Brain pericyte (primary cell): ENCODE results near the gene DNAI1.
"Not testable (repeated sequence)": the region's sequence is repeated elsewhere in the genome, so short reads cannot be mapped to it uniquely, and the experiment has no call there.

Experiments used
- DNase-seq: peaks from one replicate; pipeline ENCODE4 v3.0.0-alpha.2; 2012; ENCODE audit warnings: low read depth, low spot score

The DNAI1 gene

DNA sequence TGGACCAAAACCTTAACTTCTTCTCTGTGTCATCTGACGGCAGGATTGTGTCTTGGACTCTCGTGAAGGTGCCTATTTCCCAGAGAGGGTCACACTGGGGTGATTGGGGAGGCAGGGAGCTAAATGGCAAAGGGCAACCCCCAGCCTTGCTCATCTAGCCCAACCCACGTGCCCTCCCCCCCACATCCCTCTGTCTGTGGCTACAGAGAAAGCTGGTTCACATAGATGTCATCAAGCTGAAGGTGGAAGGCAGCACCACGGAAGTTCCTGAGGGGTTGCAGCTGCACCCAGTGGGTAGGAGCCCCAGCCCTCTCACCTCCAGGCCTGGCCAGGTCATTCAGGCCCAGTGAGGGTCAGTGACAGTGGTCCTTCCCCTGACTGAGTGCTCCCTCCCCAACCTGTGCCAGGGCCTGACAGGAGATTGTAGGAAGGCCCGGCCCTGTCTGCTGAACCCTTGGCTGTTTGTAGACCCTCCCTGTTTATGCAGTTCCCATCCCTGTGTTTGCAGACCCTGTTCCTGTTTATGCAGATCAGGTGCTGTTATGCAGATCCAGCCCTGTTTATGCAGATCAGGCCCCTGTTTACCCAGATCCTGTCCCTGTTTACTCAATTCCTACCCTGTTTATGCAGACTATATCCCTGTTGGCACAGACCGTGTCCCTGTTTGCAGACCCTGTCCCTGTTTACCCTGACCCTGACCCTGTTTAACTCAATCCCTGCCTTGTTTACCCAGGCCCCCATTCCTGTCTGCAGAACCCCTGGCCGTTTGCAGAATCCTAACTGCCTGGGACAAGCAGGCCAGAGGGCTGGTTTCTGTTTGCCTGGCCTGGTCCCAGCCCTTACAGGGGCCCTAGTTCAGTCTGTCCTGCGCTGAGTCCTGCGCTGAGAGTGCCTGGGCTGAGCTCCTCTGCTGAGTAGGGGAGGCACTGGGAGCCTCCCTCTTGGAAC, 53.8 kb downstream of the DNAI1 start:
- DNase-seq: no peak

DNA sequence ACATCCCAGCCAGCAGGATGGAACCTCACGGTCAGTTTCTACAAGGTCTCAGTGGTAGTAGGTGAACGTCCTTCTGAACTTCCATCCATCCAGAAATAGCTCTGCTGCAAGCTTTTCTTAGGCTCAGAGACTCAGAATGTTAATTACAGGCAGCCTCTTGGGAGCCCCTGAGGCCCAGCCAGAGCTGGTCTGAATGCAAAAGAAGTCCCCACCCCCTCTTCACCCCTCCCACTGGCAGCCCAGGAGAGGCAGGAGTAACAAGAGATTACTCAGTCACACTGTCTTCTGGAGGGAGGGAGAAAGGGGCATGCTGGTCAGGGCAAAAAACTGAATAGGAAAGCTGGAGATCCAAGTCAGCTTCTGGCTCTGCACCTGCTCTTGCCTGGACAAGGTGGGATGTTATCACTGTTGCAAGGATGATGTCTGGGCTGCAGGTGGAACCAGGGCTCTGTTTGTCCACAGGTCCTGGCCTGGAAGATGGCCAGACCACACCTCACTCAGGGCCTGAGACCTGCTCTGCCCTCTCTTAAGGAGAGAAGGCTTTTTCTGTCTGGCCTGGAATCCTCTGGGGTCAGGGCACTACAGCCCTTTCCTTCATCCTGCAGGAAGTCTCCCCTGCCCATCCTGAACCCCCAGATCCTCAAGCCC, 55.1 kb downstream of the DNAI1 start:
- no peak for DNase-seq

DNA sequence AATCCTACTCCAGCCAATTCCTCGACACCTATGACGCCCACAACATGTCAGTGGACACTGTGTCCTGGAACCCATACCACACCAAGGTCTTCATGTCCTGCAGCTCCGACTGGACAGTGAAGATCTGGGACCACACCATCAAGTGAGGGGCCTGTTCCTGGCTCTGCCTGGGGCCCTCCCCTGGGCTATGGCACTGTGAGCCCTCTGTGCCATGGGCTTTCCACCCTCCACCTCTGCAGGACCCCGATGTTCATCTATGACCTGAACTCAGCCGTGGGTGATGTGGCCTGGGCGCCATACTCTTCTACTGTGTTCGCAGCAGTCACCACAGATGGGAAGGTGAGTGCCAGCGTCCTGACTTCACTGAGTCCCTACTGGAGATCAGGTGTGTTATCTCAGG, 55.8 kb downstream of the DNAI1 start:
- no peak for DNase-seq

DNA sequence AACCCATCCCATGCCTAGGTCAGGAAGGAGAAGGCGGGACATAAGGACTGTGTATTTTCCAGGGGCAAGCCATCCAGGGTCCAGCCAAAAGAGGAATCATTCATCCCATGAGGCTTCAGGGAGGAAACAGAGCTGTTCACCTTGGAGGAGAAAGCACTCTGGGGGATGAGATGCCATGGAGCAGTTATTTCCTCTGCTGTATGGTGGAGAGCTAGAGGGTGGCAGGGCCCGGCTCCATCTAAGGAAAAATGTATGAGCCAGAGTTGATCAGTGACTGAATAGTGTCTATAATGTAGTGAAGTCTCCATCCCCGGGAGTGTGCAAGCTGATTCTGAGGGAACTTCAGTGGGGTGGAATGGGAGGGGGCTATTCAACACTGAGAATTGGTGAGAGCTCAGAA, 56.2 kb downstream of the DNAI1 start:
- no peak for DNase-seq

DNA sequence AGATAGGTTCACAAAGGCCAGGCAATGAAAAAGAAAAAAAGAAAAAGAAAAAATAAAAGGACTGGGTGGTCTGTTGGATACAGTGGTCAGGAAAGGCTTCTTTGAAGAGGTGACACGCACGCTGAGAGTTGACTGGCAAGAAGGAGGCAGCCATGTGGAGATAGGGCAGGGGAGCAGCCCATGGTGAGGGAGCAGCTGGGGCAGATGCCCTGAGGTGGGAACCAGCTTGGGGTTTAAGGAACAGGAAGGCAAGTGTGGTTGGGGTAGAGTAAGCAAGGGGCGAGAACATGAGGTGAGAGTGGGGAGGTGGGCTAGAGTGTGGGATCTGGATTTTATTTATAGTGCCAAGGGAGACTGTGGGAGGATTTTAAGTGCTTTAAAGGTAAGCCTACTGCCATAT, 57.4 kb downstream of the DNAI1 start:
- no peak for DNase-seq

DNA sequence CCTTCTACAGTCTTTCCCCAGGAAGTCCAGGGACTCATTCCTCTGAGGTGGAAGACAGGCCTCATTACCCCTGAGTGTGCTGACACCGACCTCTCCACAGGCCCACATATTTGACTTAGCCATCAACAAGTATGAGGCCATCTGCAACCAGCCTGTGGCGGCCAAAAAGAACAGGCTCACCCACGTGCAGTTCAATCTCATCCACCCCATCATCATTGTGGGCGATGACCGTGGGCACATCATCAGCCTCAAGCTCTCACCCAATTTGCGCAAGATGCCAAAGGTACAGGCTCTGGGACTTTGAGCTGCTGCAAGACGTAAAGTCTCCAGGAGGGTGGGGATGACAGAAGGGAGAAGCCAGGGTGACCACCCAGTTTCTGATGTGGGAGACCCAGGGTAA, 58.6 kb downstream of the DNAI1 start:
- DNase-seq: no peak

DNA sequence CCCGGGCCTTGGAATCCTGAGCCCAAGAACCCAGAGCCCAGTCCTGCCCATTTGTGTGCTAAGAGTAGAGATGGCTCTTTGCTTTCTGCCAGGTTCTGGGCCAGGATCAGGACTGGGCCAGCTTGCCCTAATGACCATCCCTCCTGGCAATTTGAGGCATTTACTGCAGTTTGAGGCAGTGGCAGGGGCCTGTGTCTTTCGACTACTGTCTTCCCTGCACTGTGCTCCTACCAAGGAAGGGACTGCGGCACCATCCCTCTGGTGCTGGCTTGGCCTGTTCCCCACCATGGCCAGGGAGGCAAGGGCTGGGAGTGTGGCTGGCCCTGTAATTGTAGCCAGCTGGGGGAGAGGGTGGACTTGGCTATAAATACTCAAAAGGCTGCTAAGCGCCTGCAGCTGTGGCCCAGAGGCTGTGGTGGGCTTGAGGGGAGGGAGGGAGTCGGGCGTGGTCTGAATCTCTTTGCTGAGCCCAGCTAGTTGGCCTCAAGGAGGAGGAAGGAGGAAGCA, 59.6 kb downstream of the DNAI1 start:
- no peak for DNase-seq

DNA sequence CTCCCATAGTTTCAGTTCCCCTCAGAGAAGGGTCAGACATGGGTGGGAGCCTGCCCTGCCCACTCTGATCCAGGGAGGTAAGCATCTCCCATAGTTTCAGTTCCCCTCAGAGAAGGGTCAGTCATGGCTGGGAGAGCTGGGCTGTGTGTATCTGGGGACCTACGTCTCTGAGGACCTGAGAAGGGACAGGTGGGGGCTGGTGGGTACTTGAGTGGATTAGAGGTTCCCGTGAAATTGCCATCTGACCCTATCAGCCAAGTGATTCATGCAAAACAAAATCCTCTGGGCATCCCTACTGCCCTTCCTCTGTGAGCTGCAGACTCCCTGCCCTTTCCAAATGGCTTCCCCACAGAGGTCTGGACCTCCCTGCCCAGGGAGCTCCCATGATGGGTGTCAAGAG, 60.3 kb downstream of the DNAI1 start:
- no peak for DNase-seq

DNA sequence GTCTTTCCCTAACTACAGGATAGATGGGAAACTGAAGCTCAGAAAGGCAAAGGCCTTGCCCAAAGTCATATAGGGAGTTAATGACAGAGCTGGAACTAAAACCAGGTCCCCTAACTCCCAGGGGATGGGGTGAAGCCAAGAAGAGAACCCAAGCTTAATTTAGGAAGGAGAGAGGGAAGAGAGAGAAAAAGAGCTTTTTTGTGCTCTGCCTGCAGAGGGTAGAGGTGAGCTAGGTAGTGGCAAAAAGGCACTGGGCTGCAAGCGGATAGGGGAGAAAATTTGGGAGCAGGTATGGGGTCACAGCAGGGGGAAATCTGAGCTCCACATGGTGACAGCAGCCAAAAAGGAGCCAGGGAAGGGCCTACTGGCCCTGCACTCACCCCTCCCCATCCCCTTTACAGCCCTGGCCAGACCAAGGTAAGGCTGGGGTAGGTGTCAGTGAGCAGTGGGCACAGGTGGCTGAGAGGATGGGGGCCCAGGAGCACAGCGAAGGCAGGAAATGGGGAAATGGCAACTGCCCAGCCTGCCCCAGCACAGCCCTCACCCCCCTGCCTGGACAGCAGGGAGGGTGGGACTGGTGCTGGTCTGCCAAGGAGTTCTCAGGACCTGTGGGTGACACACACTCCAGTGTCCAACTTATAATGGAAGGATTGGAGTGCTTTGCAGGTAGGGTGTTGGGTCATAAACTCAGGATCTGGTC, 60.9 kb downstream of the DNAI1 start:
- no peak for DNase-seq

DNA sequence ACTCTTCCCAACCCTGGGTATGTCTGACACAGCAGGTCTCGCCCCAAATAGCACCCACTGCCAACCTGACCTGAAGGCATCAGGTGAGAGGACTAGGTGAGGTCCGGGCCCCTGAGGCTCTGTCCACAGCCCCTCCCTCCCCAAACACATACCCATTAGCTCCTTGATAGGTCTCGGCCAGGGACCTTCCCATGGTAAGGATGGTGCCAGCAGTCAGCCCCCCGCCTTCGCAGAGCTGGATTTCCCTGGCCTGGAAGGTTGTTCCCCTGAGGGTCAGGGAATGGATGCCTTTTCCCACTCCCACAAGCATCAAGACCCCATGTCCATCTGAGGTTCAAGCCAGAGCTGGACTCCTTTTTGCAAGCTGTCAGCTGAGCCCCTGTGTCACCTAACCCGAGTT, 61.5 kb downstream of the DNAI1 start:
- DNase-seq: no peak

DNA sequence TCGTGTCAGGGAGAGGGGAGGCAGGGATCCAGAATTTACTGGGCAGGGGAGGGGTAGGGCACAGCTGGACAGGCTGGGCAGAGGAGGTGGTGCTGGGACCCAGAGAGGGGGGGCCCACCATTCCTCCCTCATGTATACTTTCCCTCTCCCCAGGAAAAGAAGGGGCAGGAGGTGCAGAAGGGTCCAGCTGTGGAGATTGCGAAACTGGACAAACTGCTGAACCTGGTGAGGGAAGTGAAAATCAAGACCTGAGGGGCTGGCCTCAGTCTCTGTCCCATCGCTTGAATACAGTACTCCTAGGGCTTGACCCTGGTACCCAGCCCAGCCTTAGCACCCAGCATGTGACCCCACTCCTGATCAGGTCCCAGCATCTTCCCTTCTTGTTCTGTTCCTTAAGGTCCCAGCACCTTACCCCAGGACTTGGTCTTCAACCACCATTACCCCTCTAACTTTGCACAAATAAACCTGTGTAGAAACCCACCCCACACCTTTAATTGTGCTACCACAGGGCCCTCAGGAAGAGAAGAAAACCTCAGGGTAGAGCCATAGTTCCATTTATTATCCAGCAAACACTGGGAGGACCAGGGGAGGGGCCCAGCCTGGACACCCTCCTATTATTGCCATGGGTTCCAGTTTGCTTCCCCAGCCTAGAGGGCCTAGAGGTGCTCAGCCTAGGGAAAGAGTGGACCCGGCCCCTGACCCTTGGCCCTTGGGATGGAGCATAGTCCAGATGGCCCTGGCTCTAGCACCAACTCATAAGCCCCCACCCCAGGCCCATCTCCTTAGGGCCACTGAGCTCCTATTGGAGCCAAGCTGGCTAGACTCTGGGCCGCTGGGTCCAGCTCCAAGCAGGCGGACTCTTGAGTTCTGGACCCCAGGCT, 62.1 kb downstream of the DNAI1 start:
- DNase-seq: no peak

DNA sequence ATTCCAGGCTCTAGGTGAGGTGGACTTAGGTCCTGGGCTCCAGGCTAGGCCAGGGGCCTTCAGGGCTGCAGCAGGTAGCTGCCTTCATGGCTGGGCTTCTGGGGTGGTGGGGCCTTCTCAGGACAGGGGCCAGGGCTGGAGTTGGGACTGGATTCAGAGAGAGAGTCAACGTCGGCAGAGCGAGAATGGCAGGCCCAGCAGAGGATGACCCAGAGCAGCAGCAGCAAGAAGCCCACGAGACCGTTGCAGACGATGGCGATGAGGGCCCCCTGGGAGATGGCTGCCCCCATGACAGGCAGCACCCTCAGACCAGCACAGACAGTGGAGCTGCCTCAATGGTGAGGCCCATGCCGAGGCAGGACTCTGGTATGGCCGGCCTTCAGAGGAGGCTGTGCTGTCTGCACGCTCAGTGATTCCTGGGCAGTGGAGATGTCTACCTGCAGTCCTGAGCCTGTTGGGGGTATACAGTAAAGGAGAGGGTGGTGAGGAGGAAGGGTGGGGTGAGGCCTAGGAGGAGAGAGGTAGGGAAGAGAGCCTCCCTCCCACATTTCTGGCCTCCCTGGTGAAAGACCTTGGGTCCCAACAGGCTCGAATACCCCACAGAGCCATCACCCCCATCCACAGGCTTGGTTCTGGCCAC, 62.9 kb downstream of the DNAI1 start:
- no peak for DNase-seq

DNA sequence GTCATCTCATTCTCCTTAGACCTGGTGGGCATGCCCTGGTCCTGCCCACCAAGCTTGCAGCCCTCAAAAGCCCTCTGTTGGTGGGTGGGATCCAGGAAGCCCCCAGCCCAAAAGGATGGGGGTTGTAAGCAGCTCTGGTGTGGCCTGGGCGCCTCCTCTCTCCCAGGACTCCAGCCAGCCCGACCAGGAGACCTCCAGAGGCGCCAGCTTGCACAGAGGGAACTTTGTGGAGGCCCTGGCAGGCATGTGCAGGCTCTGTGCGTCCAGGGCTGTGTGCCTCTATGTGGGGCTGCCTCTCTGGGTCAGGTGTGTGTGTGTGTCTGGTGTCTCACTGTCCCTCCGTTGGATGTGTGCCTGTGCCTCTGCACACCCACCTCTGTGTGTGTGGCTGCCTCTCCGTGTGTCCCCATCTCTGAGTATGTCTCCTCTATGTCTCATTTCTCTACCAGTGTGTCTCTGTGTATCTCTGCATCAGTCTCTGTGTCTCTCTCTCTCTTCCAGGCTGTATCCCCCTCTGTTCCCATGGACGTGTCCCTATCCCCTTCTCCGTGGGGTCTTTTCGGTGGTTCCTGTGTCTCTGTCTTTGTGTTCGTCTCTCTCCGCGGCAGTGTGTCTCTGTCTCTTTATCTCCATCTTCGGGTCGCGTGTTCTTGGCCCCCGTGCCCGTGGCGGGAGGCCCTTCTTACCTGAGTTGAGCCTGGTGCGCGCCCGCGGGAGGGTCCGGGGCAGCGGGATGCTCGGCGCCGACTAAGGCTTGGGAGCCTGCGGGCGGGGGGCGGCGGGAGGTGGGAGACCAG, 63.7 kb downstream of the DNAI1 start:
- DNase-seq: no peak

DNA sequence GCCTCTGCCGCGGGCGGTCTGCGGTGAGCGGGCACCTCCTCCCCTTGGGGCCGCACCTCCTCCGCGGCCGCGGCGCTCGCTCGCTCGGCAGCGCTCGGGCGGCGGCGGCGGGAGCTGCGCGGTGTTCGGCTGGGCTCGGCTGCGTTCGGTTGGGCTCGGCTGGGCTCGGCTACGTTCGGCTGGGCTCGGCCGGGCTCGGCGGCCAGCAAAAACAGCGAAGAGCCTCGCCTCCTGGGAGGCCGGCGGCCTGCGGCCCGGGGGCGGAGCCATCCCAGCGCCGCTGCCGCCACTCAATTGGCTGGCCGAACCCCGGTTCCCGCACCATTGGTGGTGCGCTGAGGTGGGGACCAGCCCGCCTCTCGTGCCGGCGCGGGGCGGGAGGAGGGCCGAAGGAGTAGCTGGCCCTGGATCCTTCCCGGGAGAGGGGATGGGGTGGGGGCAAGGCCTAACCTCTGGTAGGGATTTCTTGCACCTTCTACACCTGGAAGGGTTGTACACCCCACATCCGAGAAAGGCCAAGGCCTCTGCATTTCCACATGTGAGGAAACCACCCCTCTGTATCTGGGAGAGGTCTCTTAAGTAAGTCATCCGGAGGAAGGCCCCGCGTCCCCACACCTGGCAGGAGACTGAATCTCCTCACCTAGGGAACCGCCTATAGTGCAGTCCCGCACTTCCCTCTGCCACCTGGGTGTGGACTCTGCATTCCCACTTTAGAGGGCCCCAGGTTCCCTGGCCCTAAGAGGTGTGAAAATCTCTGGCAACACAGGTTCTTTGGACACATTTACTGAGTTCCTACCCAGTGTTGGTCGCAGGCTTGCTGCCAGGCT, 64.6 kb downstream of the DNAI1 start, which contains the start of gene ENHO:
Gene ENHO, minus strand, starts transcription at position 20 of the 827 bp plus-strand sequence. CDS start 1,295 bp downstream, outside the sequence.
- peak; percentile 41 for DNase-seq

DNA sequence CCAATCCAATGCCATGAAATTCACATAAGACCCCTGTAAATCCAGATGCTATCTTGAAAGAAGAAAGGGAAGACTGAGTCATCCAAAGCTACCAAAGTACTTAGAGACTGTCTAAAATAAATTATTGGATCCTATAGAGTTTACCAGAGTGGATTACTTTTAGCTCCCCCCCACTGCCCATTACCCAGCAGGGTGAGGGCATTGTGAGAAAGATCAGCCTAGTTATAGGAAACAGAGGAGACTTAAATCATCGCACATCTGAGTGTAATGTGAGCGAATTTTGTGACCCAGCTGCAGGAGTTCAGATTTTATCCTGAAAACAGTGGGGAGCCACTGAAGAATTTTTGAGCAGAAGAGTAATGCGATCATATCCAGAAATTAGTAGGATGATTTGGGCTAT, 65.7 kb downstream of the DNAI1 start:
- no peak for DNase-seq

DNA sequence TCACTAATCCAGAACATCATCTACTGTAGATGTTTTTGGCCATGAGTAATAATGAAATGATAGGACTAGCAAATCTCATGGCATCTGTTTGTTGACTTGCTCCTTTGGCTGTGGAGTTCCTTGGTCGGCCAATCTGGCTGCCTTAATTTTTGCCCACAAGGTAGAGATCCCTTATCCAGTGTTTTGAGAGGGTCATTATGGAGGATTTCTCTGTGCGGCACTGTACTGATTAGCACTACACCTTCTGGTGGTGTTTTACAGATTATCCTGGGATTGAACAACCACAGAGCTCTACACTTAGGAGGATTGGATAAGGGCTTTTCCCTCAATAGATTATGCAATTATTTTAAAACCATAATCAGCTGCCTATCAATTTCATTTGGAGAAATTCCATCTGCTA, 67.4 kb downstream of the DNAI1 start:
- DNase-seq: no peak

DNA sequence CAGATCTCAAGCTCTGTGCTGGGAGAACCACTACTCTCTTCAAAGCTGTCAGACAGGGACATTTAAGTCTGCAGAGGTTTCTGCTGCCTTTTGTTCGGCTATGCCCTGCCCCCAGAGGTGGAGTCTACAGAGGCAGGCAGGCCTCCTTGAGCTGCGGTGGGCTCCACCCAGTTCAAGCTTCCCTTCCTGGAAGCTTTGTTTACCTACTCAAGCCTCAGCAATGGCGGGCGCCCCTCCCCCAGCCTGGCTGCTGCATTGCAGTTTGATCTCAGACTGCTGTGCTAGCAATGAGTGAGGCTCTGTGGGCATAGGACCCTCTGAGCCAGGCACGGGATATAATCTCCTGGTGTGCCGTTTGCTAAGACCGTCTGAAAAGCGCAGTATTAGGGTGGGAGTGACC, 73.4 kb downstream of the DNAI1 start:
- not testable (repeated sequence) for DNase-seq

DNA sequence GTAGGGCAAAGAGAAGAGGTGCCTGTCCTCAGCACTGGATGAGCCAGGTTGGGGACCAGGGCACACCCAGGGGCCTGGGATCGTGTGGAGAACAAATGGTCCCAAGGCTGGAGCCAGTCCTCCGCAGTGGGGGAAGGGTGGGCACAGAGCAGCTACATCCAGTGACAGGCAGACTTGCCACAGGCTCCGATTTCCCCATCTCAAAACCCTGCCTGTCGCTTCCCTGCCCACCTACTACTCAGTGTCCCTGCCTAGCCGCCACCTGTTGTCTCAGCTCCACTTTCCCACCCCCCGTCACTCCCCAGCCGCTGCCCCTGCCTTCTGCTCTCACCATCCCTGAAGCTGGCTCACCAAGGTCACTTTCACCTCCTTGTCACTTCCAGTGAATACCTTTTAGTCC, 78.1 kb downstream of the DNAI1 start:
- no peak for DNase-seq

DNA sequence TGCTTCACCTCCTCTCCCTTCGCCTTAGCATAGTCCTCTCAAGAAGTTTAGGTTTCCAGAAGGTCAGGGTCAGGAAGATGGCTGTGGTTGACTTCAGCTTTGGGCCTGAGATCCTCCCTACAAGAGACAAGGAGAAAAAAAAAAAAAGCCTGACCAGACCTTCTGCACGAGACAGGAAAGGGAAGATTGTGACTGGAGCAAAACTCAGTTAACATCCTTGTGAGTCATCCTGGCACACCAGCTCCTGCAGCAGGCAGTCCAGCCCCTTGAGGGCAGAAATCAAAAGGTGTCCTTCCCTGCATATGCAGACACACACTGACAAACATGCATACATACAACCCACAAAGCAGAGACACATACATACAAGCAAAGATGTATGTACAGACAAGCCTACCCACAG, 82.2 kb downstream of the DNAI1 start:
- no peak for DNase-seq
